ENCODE measurements around the gene USP38. TPM values are rescaled to one million over a fixed set of nuclear protein-coding genes. Genes with fewer than 3 reads are reported as not detected.

Gene USP38
- total and polyA plus RNA-seq, 2 donors (not counting 1 experiment from before 2014, with no cell fraction given) = 9.6 to 23.9 TPM

DNA sequence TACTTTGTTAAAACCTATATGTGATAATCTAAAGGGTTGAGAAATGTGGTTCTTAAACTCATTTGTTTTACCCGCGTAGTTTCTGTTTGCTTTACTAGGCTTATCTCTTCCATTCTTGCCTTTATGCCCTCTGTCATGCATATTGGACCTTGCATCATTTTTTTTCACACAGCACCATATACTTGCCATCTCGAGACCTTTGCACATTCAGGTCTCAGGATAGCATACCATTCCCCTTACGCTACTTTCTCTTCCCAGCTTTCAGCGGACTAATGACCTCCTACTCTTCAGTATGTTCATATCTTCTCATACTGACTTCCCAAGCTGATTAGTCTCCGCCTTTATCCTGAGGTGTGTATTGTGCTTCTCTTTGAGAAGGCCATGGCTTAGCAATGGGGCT lies 40.5 kb downstream of the USP38 start:
- no peak overlapping the region for H3K4me2 ChIP-seq (replicated peaks; ENCODE audit: low read depth, low read length, poor library complexity, severe bottlenecking)
- Mint-ChIP-seq H3K9me3 (ENCODE audit: insufficient read depth) (no peaks in the 10 kb centered on the region), H3K27me3 (no peaks in the 10 kb centered on the region), H3K4me3 (no peak overlapping the region), H3K4me1 (no peaks in the 10 kb centered on the region), H3K27ac (no peak overlapping the region)
- CTCF ChIA-PET = interaction anchor here (0.7 kb wide), 1 partner anchor 127 kb away, joined by 3 read pairs; no protein-coding TSS in a partner anchor
- H3K4me3 ChIP-seq (ENCODE audit: control extremely low read depth in 1 of 5, extremely low read depth in 1 of 5, insufficient read depth in 1 of 5, low read depth in 2 of 5, low read length in 4 of 5) = no peak overlapping the region
- no peak for TF ChIP-seq EZH2 (IDR thresholded peaks at IDR 0.05; ENCODE audit: borderline replicate concordance, insufficient read depth, low read depth, low read length, poor library complexity, severe bottlenecking)
- TF ChIP-seq, protein P1, sequence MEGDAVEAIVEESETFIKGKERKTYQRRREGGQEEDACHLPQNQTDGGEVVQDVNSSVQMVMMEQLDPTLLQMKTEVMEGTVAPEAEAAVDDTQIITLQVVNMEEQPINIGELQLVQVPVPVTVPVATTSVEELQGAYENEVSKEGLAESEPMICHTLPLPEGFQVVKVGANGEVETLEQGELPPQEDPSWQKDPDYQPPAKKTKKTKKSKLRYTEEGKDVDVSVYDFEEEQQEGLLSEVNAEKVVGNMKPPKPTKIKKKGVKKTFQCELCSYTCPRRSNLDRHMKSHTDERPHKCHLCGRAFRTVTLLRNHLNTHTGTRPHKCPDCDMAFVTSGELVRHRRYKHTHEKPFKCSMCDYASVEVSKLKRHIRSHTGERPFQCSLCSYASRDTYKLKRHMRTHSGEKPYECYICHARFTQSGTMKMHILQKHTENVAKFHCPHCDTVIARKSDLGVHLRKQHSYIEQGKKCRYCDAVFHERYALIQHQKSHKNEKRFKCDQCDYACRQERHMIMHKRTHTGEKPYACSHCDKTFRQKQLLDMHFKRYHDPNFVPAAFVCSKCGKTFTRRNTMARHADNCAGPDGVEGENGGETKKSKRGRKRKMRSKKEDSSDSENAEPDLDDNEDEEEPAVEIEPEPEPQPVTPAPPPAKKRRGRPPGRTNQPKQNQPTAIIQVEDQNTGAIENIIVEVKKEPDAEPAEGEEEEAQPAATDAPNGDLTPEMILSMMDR (IDR thresholded peaks at IDR 0.05) = no peak
- no peak for ATAC-seq (ENCODE audit: low read depth)
- no peak for DNase-seq
- no peak overlapping the region for H2AFZ ChIP-seq (ENCODE audit: insufficient read depth, low read depth, low read length, poor library complexity, severe bottlenecking)
- H3K27ac ChIP-seq (ENCODE audit: low read length in 2 of 2) = no peak overlapping the region
- POLR2A ChIA-PET = no interaction called here
- no peaks in the 10 kb centered on the region for H3K79me2 ChIP-seq (ENCODE audit: control insufficient read depth, insufficient read depth, low read length)
- H3K9me3 ChIP-seq (ENCODE audit: control extremely low read depth in 1 of 3, control insufficient read depth in 2 of 3, insufficient read depth in 1 of 3, low read length in 2 of 3) = no peaks in the 10 kb centered on the region
- intact Hi-C loops (cut with micrococcal nuclease) = no loop called here
- WGBS (ENCODE audit: insufficient coverage) = 100% methylated on average over 1 of the region's 6 CpGs
- no peaks in the 10 kb centered on the region for H4K20me1 ChIP-seq (ENCODE audit: control insufficient read depth, insufficient read depth, low read length, poor library complexity, severe bottlenecking)
- H3K9ac ChIP-seq (ENCODE audit: low read length) = no peak overlapping the region
- no peaks in the 10 kb centered on the region for H3K27me3 ChIP-seq (replicated peaks in 1 of 4; ENCODE audit: control extremely low read depth in 1 of 4, control insufficient read depth in 3 of 4, insufficient read depth in 4 of 4, low read length in 3 of 4)
- no peaks in the 10 kb centered on the region for H3K4me1 ChIP-seq (ENCODE audit: control insufficient read depth in 2 of 2, insufficient read depth in 2 of 2, low read length in 2 of 2)
- H3K36me3 ChIP-seq (replicated peaks in 1 of 2; ENCODE audit: control extremely low read depth in 1 of 2, control insufficient read depth in 1 of 2, extremely low read depth in 1 of 2, insufficient read depth in 2 of 2, low read length in 1 of 2) = peaks cover under 1 to 5% of the 10 kb centered on the region in 2 experiments

DNA sequence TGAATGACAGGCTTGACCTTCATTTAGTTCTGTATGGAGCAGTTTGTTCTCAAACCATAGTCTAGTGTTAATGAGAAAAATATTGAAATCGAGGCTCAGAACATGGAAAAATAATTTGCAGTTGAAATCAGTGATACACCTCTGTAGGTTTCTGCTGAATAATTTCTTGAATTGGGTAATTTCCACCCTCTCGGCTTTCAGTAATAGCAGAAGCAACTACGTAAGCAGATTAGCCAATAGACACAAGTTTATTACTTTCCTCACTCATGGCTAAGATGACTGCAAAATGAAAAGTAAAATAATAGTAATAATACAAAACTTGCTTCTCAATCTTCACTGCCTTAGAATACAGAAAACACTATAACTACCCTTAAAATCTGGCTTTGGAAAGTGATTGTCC lies 46.0 kb downstream of the USP38 start:
- Histone ChIP-seq H3K9me3 (ENCODE audit: control extremely low read depth in 1 of 3, control insufficient read depth in 2 of 3, insufficient read depth in 1 of 3, low read length in 2 of 3) (no peaks in the 10 kb centered on the region), H3K79me2 (ENCODE audit: control insufficient read depth, insufficient read depth, low read length) (no peaks in the 10 kb centered on the region), H3K27ac (ENCODE audit: low read length in 2 of 2) (no peak overlapping the region), H3K27me3 (replicated peaks in 1 of 4; ENCODE audit: control extremely low read depth in 1 of 4, control insufficient read depth in 3 of 4, insufficient read depth in 4 of 4, low read length in 3 of 4) (no peaks in the 10 kb centered on the region), H3K9ac (ENCODE audit: low read length) (no peak overlapping the region), H3K4me3 (ENCODE audit: control extremely low read depth in 1 of 5, extremely low read depth in 1 of 5, insufficient read depth in 1 of 5, low read depth in 2 of 5, low read length in 4 of 5) (no peak overlapping the region), H3K4me2 (replicated peaks; ENCODE audit: low read depth, low read length, poor library complexity, severe bottlenecking) (no peak overlapping the region), H2AFZ (ENCODE audit: insufficient read depth, low read depth, low read length, poor library complexity, severe bottlenecking) (no peak overlapping the region), H4K20me1 (ENCODE audit: control insufficient read depth, insufficient read depth, low read length, poor library complexity, severe bottlenecking) (no peaks in the 10 kb centered on the region), H3K36me3 (replicated peaks in 1 of 2; ENCODE audit: control extremely low read depth in 1 of 2, control insufficient read depth in 1 of 2, extremely low read depth in 1 of 2, insufficient read depth in 2 of 2, low read length in 1 of 2) (no peaks in the 10 kb centered on the region), H3K4me1 (ENCODE audit: control insufficient read depth in 2 of 2, insufficient read depth in 2 of 2, low read length in 2 of 2) (no peaks in the 10 kb centered on the region)
- ATAC-seq (ENCODE audit: low read depth) (no peak), DNase-seq (no peak)
- H3K4me3 Mint-ChIP-seq = no peak overlapping the region
- H3K27me3 Mint-ChIP-seq = no peaks in the 10 kb centered on the region
- no peak overlapping the region for H3K27ac Mint-ChIP-seq
- ChIA-PET CTCF (no interaction called here), POLR2A (no interaction called here)
- no peaks in the 10 kb centered on the region for H3K9me3 Mint-ChIP-seq (ENCODE audit: insufficient read depth)
- intact Hi-C loops (cut with micrococcal nuclease) = no loop called here
- TF ChIP-seq EZH2 (IDR thresholded peaks at IDR 0.05; ENCODE audit: borderline replicate concordance, insufficient read depth, low read depth, low read length, poor library complexity, severe bottlenecking) = no peak
- TF ChIP-seq, protein P1 (IDR thresholded peaks at IDR 0.05) = no peak
- H3K4me1 Mint-ChIP-seq = no peaks in the 10 kb centered on the region
- no CpG with 5 or more reads among the region's 3 CpGs for WGBS (ENCODE audit: insufficient coverage)

Measured in B cell (primary cell).